Superior temporal gyrus (tissue), 1 donor: Measurements from ENCODE around the gene SDR42E2.
"Not testable (repeated sequence)": the region's sequence is repeated elsewhere in the genome, so short reads cannot be mapped to it uniquely, and the experiment has no call there.

Source experiments
- DNase-seq: peaks from one replicate; pipeline ENCODE4 v3.0.0-alpha.2; 2016; ENCODE audit errors: extremely low spot score

The SDR42E2 gene

GRCh38 chr16:22161999-22162655, at the start of gene SDR42E2:
TSS of gene SDR42E2 (plus strand) at chr16:22162506. CDS start at chr16:22165583, 3,077 bp downstream.
- DNase-seq = no peak

GRCh38 chr16:22116095-22116700, 46.1 kb upstream of the SDR42E2 start:
- no peak for DNase-seq

DNA sequence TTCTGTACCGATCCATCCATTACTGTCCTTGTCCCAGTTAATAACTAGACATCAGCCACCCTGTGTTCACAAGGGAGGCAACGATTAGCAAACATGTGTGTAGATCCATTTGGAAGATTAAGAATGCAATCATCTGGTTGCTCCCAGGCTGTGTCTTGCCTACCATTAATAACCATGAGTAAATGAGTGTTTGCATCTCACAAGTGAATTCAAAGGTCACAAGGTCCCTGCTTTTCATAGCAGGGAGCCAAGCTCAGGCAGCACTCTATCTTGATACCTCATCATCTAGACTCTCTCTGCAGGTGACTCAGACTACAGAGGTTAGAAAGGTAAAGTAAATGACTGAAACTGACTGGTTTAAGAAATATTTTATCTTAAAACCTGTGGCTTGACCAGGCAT, 44.7 kb upstream of the SDR42E2 start:
- no peak for DNase-seq

DNA sequence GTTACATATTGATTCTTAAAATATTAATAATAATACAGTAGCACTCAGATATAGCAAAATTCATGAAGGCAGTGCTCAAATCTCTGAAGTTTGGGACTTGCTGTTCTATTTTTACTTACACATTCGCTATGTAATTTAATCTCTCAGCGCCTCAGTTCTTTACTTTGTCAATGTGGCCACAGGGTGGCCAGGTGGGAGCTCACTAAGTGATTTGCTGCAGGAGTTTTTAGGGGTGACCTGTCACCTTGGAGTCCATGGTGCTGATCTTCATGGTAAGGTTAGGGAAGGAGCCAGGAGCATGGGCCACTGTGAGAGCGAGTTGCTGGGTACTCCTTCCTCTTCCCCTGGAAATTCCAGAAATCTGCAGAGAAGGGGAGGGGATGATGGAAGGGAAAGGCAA, 41.9 kb upstream of the SDR42E2 start:
- no peak for DNase-seq

DNA sequence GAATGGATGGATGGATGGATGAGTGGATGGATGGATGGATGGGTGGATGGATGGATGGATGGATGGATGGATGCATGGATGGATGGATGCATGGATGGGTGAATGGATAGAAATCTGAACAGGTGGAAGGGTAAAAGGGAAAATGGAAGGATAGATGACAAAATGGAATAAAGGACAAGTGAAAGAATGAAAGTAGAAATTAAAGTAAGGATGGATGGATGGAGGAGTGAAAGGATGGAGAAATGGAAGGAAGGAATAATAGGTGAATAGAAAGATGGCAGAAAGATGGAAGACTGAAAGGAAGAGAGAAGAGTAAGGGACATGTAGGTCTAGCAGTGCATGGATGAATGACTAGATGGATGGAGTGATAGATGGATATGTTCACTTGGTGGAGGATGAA, 40.1 kb upstream of the SDR42E2 start:
- no peak for DNase-seq

GRCh38 chr16:22123146-22123545, 39.2 kb upstream of the SDR42E2 start:
- no peak for DNase-seq

DNA sequence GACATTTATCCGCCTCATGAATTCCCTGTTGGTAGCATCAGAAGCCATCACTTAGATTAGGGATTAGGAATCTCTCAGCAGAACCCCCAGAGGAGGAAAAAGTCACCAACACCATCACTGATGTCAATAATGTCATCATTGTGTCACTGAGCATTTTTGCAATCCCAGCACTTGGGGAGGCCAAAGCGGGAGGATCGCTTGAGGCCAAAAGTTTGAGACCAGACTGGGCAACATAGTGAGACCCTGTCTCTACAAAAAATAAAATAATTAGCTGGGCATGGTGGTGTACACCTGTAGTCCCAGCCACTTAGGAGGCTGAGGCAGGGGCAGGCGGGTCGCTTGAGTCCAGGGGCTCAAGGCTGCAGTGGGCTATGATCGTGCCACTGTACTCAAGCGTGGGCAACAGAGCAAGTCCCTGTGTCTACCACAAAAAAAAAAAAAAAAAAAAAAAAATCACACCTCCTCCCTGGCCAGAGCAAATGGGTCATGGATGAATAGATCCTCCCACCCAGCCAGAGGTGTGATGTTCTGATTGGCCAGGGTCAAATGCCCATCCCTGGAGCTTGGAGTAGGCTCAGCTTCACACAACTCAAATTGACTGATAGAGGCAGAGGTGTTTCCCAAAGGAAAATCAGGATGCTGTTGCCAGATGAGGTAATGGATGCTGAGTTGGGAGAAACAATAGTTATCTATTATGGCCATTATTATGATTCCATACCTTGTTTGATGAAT, 38.4 kb upstream of the SDR42E2 start:
- no peak for DNase-seq

GRCh38 chr16:22124583-22125284, 37.6 kb upstream of the SDR42E2 start:
- no peak for DNase-seq

DNA sequence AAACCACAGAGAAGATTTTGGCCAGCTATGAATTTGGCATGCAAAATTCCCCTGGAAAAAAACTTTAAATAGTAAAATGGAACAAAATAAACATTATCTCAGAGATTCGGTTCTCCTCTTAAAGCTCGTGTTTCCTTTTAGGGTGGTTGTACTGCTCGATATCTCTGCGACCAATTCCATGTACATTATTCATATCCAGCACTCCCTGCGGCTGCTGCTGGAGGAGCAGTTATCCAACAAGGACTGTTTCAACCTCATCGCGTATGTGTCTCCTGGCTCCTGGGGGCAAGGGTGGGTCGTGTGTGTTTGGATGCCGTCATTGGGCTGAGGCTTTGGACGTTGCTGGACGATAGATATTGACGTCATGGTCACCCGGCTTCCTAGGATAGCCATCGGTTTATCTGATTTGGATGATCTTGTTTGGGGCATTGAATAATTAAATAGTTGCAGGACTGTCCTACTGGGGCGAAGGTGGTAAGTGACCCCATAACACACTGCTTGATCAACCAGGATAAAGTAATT, 36.2 kb upstream of the SDR42E2 start:
- DNase-seq = no peak

DNA sequence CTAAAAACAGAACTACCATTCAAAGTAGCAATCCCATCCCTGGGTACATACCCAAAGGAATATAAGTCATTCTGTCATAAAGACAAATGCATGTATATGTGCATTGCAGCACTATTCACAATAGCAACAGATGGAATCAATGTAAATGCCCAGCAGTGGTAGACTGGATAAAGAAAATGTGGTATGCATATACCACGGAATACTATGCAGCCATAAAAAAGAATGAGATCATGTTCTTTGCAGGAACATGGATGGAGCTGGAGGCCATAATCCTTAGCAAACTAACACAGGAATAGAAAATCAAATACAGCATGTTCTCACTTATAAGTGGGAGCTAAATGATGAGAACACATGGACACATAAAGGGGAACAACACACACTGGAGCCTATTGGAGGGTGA, 33.8 kb upstream of the SDR42E2 start:
- DNase-seq = not testable (repeated sequence)

GRCh38 chr16:22130528-22130927, 31.8 kb upstream of the SDR42E2 start:
- no peak for DNase-seq

- DNase-seq = no peak
These were observed 29.5 kb upstream of the SDR42E2 start for GRCh38 chr16:22132801-22133200.

DNA sequence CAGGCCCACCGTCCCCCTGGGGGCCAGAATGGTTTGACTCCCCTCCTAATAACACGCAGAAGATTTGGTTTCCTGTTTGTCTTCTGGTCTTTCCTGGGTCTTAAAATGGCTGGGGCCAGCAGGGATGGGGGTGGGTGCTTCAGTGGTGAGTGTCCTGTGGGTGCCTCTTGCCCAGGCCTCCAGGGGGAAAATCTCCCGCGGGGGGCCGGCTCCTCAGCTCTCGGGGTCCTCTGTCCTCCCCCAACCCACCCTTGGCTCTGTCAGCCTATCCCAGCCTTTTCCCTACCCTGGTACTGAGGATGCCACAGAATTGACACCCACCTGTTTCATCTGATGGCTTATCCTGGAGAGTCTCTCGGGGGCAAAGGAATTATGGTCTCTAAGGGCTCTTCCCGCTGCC, 23.8 kb upstream of the SDR42E2 start:
- DNase-seq = no peak

DNA sequence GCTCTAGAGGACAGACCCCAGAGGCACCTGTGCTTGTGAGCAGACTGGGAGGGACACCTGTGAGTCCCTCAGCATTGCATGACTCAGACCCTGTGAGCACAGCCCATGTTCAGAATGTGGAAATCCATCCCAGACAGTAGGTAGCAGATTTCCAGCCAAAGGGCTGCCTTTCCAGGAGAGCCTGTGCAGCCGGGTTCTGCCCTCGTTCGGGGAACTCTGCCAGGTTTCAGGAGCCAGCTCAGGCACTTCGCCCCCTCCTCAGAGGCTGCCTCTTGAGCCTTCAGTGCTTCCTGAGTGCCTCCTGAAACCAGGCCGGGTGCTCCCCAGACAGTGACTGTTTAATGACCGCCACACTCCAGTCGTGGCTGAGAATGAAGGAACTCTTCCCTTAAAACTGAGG, 23.3 kb upstream of the SDR42E2 start:
- no peak for DNase-seq

GRCh38 chr16:22139732-22140131, 22.6 kb upstream of the SDR42E2 start:
- DNase-seq = no peak

DNA sequence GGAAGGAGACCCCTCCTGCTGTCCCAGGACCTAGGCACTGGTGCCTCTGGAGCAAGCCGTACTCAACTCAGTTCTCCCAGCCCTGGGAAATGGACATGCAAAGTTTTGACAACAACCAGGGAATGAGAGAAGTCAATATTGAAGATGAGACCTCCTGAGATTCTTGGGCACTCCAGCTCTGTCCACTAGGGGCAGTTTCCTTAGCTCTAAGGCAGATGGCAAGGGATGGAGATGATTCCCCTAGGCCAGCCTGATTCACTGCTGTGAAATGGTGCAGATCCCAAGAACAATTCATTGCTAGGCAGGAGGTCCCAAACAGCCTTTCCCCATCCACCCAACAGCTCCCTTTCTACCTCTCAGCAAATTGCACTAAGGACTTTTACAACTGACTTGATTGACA, 20.5 kb upstream of the SDR42E2 start:
- no peak for DNase-seq

DNA sequence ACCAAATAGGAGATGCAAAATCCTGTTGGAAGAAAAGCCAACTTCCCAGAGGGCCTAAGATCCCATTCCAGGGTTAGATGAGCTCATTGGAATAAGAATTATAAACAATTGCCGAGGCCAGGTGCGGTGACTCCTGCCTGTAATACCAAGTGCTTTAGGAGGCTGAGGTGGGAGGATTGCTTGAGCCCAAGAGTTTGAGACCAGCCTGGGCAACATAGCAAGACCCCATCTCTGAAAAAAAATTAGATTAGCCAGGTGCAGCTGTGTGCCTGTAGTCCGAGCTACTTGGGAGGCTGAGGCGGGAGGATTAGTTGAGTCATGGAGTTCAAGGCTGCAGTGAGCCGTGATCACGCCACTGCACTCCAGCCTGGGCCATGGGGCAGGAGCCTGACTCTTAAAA, 17.8 kb upstream of the SDR42E2 start:
- no peak for DNase-seq

- DNase-seq = no peak
These were observed 14.5 kb upstream of the SDR42E2 start for GRCh38 chr16:22147853-22148252.

DNA sequence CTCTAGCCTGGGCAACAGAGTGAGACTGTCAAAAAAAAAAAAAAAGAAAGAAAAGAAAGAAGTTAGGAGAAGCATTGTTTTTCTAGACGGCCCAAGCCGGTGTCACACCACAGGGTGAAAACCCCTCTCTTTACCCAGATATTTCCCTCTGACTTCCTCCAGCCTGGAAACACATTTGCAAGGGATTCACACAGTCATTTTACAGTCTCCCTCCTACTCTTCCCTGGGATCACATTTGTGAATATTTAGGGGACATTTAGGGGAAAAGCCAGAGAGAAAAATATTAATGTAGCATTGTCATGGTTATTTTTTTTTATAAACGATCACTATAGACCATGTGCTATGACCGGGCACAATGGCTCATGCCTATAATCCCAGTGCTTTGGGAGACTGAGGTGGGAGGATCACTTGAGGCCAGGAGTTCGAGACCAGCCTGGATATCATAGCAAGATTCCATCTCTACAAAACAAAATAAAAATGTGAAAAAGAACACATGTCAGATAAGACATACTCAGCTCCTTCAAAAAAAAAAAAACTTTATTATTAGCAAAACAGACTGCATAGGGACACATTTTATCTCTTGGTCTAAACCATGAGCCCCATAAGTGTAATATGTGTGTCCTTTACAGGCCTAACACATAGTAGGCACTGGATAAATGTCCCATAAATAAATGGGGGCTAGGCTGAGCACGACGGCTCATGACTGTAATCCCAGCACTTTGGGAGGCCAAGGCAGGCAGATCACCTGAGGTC, 10.9 kb upstream of the SDR42E2 start:
- DNase-seq = no peak

DNA sequence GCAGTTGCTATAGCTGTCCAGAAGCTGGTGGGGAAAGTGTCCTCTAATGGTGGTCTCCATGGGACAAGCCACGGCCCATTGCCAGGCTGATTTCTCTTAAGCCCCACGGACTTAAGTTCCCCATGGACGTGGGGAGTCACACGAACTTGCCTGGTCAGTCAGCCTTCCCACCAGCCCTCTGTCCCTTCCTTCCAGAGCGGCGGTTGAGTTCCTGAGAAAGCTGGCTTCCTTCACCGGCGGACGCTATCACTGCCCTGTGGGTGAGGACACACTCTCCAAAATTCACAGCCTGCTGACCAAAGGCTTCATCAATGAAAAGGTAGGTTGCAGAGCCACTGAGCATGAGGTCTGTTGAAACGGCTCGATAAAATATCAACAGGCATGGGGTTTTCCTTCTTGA, 10.0 kb upstream of the SDR42E2 start:
- DNase-seq = no peak

- not testable (repeated sequence) for DNase-seq
These were observed 9.2 kb upstream of the SDR42E2 start for GRCh38 chr16:22153078-22153477.

GRCh38 chr16:22161401-22161800, 905 bp upstream of the SDR42E2 start:
- DNase-seq = no peak
